Epithelial cell of proximal tubule (primary cell): ENCODE results near the gene DGAT2L6. TPM values are rescaled to one million over a fixed set of nuclear protein-coding genes. Genes with fewer than 3 reads are reported as not detected.
"Not testable (repeated sequence)": the region's sequence is repeated elsewhere in the genome, so short reads cannot be mapped to it uniquely, and the experiment has no call there.

Experiments
- DNase-seq: peaks from one replicate; pipeline ENCODE4 v3.0.0-alpha.2; 2011; ENCODE audit warnings: low read depth
- H3K4me3 ChIP-seq: 2 replicates; pipeline ENCODE4 v1.5.1; 2011; ENCODE audit warnings: low read depth, mild to moderate bottlenecking, low read length
- total RNA-seq: library from RNA; depleted of rRNA; stranded (reverse); fragments of >200 nt; gene quantifications from 2 replicates; pipeline ENCODE4 v1.2.3, GENCODE V29; 2015
- TF ChIP-seq, protein P1 (sequence below): conservative IDR thresholded peaks from 2 replicates; pipeline ENCODE4 v1.5.1; 2012; ENCODE audit warnings: low read depth, mild to moderate bottlenecking, low read length

The DGAT2L6 gene
- total RNA-seq, 1 donor from 2014 or later, result not detected

DNA sequence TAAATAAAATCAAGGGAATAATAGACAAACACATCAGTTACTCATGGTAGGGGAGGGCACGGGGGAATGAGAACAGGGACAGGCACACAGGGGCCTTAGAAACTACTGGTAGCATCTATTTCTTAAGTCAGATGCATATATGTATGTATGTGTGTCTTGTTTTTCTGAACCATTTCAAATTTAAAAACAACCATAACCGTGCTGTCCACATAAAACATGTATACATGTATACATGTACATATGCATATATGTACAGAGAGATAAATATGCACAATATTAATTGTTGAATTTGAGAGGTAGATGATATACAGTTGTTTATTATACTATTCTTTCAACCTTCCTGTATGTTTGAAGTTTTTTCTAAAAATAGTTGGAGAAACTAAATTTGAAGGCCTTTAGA, 49.4 kb downstream of the DGAT2L6 start:
- TF ChIP-seq, protein P1, sequence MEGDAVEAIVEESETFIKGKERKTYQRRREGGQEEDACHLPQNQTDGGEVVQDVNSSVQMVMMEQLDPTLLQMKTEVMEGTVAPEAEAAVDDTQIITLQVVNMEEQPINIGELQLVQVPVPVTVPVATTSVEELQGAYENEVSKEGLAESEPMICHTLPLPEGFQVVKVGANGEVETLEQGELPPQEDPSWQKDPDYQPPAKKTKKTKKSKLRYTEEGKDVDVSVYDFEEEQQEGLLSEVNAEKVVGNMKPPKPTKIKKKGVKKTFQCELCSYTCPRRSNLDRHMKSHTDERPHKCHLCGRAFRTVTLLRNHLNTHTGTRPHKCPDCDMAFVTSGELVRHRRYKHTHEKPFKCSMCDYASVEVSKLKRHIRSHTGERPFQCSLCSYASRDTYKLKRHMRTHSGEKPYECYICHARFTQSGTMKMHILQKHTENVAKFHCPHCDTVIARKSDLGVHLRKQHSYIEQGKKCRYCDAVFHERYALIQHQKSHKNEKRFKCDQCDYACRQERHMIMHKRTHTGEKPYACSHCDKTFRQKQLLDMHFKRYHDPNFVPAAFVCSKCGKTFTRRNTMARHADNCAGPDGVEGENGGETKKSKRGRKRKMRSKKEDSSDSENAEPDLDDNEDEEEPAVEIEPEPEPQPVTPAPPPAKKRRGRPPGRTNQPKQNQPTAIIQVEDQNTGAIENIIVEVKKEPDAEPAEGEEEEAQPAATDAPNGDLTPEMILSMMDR, result no peak
- DNase-seq, result no peak
- no peak overlapping the region for H3K4me3 ChIP-seq

DNA sequence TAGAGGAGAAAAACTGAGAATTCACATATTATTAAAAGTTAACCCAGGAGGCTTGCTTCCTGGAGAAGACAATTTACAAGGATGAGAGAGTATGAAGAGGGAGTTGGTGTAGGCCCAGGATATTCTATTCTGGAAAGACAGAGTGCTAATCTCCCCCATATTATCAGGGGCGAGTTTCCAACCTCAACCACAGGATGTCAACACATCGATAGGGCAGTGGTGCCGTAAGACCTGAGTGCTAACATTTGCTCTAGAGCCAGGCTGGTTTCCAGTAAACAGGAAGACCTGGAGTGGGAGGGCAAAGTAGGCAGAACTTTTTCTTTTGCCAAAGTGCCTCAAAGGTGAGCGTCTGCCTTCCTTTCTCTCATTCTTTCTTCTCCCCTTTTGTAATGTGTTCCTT, 54.4 kb downstream of the DGAT2L6 start:
- TF ChIP-seq, protein P1, result no peak
- no peak for DNase-seq
- no peak overlapping the region for H3K4me3 ChIP-seq

DNA sequence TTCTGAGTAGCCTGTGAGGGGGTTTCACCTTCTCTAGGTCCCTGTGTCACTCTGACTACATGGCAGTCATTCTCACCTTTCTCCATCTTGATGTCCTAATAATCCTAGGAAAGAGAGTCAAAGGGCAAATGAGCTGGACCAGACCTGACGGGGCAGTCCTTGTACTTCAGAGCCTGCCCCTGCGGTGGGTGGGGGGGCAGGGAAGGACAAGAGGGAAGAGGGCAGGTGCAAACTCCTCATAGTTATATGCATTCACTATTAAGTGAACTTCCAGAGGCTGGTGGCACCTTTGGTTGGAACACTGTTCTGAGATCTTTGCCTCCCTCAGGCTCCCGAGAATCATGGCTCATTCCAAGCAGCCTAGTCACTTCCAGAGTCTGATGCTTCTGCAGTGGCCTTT, 57.1 kb downstream of the DGAT2L6 start, which contains the start of gene AWAT1:
Gene AWAT1, plus strand, starts transcription at position 301 of the 400 bp plus-strand sequence. Its CDS starts 41 bp downstream, at position 342.
- DNase-seq, result no peak
- TF ChIP-seq, protein P1, result no peak
- no peak within 1 kb of the TSS for H3K4me3 ChIP-seq

DNA sequence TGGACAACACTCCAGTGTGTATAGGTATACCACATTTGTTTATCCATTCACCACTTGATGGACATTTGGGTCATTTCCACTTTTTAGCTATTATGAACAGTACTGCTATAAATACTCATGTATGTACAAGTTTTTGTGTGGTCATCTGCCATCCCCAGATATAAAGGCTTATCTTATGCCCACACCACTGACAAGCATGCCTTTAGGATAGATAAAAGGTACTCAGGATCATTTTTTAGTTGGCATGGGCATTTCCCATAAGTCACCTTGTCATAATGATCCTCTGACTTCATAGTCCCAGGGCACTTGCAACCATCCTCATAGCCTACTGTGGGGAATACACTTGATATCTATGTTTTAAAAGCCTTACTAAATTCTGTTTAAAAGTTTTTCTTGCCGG, 63.5 kb downstream of the DGAT2L6 start:
- no peak overlapping the region for H3K4me3 ChIP-seq
- no peak for DNase-seq
- TF ChIP-seq, protein P1, result no peak

DNA sequence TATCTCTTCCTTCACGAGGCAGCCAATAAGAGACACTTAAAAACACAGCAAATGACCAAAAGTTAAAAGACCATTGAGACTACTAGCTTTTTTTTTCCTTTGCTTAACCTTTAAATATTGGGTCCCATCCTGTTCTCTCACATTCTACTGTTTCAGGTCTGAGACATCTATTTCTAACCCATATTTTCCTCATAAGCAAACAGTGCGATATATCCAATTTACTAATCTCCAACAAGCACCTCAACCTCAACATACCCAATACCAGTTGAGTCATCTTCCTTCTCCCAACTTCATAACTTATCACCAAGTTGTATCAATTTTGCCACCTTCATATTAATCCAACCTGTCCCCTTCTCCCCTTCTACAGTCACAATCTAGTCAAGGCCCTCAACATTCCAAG, 64.2 kb downstream of the DGAT2L6 start:
- no peak for DNase-seq
- H3K4me3 ChIP-seq, result no peak overlapping the region
- TF ChIP-seq, protein P1, result no peak

DNA sequence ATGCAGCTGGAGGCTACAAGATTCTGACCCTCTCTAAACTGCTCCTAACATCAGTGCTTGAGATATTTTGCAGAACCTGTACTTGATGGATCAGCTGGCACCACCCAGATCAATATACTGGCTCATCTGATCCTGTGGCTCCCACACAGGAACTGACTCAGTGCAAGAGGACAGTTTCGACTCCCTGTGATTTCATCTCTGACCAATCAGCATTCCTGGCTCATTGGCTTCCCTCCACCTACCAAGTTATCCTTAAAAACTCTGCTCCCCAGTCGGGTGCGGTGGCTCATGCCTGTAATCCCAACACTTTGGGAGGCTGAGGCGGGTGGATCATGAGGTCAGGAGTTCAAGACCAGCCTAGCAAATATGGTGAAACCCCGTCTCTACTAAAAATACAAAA, 66.3 kb downstream of the DGAT2L6 start:
- not testable (repeated sequence) for DNase-seq, H3K4me3 ChIP-seq

DNA sequence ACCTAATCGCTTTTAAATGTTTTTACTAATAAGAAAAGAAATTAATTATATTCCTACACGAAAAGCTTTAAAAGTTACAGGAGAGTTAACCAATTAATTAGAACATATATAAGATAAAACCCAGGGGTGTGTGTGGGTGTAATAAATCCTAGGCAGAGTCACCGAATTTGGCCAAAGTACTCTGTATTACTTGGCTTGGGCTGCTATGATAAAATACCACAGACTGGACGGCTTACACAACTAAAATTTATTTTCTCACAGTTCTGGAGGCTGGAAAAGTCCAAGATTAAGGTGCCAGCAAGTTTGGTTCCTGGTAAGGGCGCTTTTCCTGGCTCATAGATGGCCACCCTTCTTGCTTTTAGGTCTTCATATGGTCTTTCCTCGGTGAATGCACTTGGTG, 67.6 kb downstream of the DGAT2L6 start:
- no peak for DNase-seq

More for the DNA sequence above, 67.6 kb downstream of the DGAT2L6 start:
- no peak overlapping the region for H3K4me3 ChIP-seq
- TF ChIP-seq, protein P1, result no peak
